HG03575 (cell line): Measurements from ENCODE around the gene CENPU.
"Not testable (repeated sequence)": the region's sequence is repeated elsewhere in the genome, so short reads cannot be mapped to it uniquely, and the experiment has no call there.

Experiments used
- ATAC-seq: cut with Tn5 transposase; IDR thresholded peaks from one replicate; pipeline ENCODE4 v1.9.1; 2021; ENCODE audit not compliant: unreplicated experiment, insufficient number of reproducible peaks, low FRiP score; ENCODE audit errors: extremely low read depth

Gene CENPU, protein sequence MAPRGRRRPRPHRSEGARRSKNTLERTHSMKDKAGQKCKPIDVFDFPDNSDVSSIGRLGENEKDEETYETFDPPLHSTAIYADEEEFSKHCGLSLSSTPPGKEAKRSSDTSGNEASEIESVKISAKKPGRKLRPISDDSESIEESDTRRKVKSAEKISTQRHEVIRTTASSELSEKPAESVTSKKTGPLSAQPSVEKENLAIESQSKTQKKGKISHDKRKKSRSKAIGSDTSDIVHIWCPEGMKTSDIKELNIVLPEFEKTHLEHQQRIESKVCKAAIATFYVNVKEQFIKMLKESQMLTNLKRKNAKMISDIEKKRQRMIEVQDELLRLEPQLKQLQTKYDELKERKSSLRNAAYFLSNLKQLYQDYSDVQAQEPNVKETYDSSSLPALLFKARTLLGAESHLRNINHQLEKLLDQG

GRCh38 chr4:184733654-184734524 is at the start of gene CENPU:
CENPU (minus strand) TSS chr4:184734096; CDS start chr4:184734062, 34 bp downstream.
- peak; percentile 82 for ATAC-seq

DNA sequence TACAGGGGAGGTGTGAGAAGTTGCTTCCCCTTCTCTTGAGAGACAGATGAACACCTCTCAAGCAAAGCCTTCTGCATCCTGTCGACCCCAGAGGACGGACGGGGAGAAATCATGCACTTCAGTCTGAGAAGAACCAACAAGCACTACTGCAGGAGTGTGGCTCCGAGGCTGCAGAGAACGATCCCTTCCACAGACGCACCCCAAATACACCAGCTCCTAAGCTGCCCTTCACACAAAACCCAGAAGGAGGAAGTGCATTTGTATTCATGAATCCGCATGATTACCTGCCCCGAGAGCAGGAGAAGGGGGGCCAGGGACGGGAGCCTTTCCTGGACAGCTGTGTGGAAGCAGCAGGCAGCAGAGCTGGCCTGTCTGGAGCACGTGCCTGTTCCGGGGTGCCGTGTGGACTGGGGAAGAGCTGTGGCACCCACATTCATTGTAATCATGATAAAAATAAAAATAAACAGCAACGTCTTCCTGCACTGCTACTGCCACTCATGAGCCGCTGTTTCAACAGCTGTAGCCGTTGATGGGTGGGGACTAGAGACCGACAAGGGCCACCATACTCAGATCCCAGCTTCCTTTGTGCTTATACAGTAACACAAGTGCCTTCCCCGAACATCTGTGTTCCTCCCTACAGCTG is 49.0 kb upstream of the CENPU start:
- ATAC-seq = no peak

GRCh38 chr4:184779160-184779559 is 45.3 kb upstream of the CENPU start:
- not testable (repeated sequence) for ATAC-seq

- ATAC-seq = no peak
These were observed 44.4 kb upstream of the CENPU start for GRCh38 chr4:184778325-184778724.

GRCh38 chr4:184776821-184777220 is 42.9 kb upstream of the CENPU start:
- ATAC-seq = no peak

DNA sequence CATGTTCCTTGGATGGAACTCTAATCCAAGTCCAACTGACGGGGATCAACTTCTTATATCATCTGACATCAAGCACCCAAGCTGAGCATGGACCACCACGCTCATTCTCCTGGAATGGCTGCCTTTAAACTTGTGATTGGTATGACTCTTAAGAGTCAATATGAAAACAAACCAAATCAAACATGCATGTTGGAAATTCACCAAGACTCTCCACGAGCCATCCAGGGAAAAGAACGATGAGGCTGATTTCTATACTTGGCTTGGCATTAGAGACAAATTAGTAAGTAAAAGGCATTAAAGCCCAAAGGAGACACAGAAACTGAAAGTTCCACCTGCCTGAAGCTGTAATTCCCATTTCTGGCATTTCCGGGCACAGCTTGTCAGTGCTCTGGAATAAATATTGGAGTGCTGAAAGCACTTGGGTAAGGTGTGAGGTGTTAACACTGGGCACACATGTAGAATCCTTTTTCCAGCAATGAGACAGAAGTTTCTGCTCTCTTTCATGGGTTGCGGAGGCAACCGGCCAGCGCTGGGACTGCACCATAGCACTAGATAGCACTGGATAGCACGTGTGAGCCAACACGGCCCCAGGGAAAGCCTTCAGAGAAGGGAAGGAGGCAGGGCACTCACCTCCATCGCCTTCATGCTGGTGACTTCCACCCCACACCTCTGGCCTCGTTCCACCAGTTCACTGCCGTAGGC is 42.1 kb upstream of the CENPU start:
- ATAC-seq = no peak

GRCh38 chr4:184774152-184774551 is 40.3 kb upstream of the CENPU start:
- no peak for ATAC-seq

DNA sequence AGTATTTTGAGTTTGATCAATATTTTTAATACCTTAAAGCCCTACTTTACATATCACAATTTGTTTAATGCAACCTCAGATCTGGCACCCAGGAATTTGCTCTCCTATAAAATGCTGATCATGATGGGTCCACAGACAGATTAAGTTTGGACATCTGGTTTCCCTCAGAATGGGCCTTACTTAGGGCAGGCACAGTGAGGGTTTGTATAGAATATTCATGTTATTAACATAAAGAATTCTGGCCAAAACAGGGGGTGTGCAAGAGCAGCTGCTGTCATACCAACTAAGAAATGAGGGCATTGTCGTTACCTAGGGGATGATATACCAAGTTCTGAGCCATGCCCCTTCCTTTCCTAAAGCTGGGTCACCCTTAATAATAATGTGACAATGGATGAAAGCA is 37.5 kb upstream of the CENPU start:
- ATAC-seq = no peak

- ATAC-seq = no peak
These were observed 35.4 kb upstream of the CENPU start for GRCh38 chr4:184769141-184769765.

DNA sequence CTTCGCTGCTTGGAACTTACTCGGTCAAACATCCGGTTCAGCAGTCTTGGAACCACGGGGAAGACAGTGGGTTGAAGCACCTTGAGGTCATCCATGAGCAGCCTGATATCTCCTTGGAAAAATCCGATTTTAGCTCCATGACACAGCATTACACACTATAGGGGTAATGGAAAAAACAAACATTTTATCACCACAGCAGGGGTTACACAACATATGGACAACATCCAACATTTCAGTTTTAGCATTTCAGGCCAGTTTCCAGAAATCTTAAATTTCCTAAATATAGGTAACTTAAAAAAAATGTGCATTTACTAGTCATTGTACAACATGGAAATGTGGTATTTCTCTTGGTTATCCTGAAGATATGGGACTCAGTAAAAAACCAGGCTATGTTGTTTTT is 34.4 kb upstream of the CENPU start:
- ATAC-seq = no peak

GRCh38 chr4:184766446-184766845 is 32.5 kb upstream of the CENPU start:
- ATAC-seq = no peak

DNA sequence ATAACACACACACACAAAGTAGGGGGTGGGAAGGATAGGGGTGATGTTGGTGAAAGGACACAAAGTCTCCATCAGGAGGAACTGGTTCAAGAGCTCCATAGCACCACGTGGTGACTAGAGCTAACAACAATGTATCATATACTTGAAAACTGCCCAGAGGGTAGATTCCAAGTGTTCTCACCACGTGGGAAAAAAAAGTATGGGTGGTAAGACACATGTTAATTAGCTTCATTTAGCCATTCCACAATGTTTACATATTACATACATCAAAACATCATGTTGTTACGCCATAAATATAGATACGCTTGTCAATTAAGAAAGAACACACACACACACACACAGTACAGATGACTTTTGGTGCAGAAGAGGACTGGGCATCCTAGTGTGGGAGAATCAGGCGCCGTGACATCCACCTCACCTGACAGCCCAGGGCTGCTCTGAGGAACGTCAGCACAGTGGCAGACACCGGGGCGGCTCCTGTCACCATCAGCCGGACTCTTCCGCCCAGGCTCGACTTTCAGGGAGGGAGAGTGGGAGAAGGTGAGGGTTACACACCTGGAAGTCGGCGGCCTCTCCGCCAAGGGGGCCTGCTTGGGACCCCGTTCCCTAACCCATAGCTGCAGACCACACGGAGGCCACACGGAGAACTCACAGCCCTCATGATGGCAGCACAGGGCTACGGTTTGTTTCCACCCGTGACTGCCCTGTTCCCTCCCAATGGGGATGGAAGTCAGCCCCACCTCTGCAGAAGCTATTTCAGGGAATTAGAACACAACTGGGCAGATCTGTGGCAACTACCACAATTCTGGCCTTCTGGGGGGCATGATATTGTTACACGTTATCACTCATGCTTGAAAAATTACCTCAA is 31.8 kb upstream of the CENPU start:
- ATAC-seq = no peak

GRCh38 chr4:184764601-184765000 is 30.7 kb upstream of the CENPU start:
- ATAC-seq = no peak

DNA sequence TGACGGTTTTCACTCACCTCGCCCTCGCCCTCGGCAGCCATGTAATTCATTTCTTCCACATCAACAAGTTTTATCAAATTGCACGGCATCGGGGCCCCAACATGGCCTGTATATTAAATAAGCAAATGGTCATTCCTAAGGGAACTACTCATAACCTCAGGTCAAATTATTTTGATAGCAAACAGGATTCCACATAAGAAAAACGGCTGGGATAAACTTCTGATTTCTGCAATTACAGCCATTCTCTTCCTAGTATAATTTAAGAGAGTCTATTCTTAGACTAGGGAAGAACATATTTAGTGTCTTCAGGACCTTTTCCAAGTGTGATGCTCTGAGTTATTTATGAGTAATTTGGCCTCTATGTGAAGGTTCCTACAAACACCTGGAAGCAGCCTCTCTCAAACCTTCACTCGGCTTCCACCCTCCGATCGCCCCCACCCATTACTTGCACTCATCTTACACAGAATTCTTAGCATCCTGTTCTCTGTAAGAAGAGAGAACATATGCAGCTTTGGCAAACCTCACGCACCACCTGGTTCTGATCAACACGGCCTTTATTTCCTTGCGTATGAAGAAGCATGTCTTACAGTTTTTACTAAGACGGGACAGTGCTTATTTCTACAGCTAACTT is 29.4 kb upstream of the CENPU start:
- no peak for ATAC-seq

GRCh38 chr4:184762100-184762499 is 28.2 kb upstream of the CENPU start:
- ATAC-seq = peak; percentile 88

DNA sequence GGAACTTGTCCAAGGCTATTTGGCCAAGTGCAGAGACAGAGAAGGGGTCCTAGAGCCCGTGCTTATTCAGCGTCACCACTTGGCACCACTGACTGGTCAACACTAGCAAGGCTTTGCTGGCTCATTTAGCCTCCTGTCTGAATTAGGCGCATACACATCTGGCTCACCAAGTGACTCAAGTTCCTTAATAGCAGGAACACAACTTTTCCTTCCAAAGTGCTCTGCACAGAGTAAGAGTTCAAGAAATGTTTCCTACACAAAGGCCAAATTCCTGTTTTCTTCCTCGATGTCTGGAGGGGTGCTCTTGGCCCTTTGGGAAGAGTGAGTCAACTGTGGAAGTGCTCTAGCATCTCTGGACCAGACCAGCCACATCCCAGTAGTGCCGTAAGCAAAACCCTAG is 26.8 kb upstream of the CENPU start:
- no peak for ATAC-seq

GRCh38 chr4:184757810-184758209 is 23.9 kb upstream of the CENPU start:
- no peak for ATAC-seq
